GM21717 (cell line): ENCODE data around the gene AFG1L.
A peak's percentile ranks its signal among the peaks of the same experiment; 100 is the strongest.
"Not testable (repeated sequence)": the region's sequence is repeated elsewhere in the genome, so short reads cannot be mapped to it uniquely, and the experiment has no call there.

Source experiments
- ATAC-seq: cut with Tn5 transposase; IDR thresholded peaks from one replicate; pipeline ENCODE4 v1.9.1; 2021; ENCODE audit warnings: mild to moderate bottlenecking, moderate library complexity; ENCODE audit not compliant: unreplicated experiment

The AFG1L gene

GRCh38 chr6:108550256-108550655, 255.4 kb downstream of the AFG1L start:
- no peak for ATAC-seq

- no peak for ATAC-seq
Measured at GRCh38 chr6:108555399-108556052, 260.7 kb downstream of the AFG1L start.

GRCh38 chr6:108556250-108556649, 261.4 kb downstream of the AFG1L start:
- ATAC-seq, result no peak

GRCh38 chr6:108556866-108557493, 262.1 kb downstream of the AFG1L start:
- ATAC-seq, result no peak

GRCh38 chr6:108557494-108558371, 262.9 kb downstream of the AFG1L start:
- no peak for ATAC-seq

GRCh38 chr6:108558372-108559096, 263.7 kb downstream of the AFG1L start:
- peak; percentile 42 for ATAC-seq

- peak; percentile 35 for ATAC-seq
Measured at GRCh38 chr6:108559097-108559883, 264.4 kb downstream of the AFG1L start.

GRCh38 chr6:108559884-108560462, 265.1 kb downstream of the AFG1L start:
- peak; percentile 1 for ATAC-seq

- ATAC-seq, result peak; percentile 17
Measured at GRCh38 chr6:108560463-108561308, 265.8 kb downstream of the AFG1L start, which contains the start of gene FOXO3. Gene FOXO3, plus strand, starts transcription at chr6:108560917. Its CDS starts 292 bp downstream, at chr6:108561209.

- ATAC-seq, result not testable (repeated sequence)
Measured at GRCh38 chr6:108561309-108561647, 266.4 kb downstream of the AFG1L start.

- no peak for ATAC-seq
Measured at GRCh38 chr6:108561742-108562502, 267.1 kb downstream of the AFG1L start.

GRCh38 chr6:108562503-108562993, 267.7 kb downstream of the AFG1L start:
- ATAC-seq, result no peak

- ATAC-seq, result no peak
Measured at GRCh38 chr6:108563292-108563691, 268.4 kb downstream of the AFG1L start.

GRCh38 chr6:108564178-108564577, 269.3 kb downstream of the AFG1L start:
- no peak for ATAC-seq

GRCh38 chr6:108565091-108565766, 270.4 kb downstream of the AFG1L start:
- ATAC-seq, result peak; percentile 54

GRCh38 chr6:108565893-108566292, 271.0 kb downstream of the AFG1L start:
- peak; percentile 37 for ATAC-seq

- ATAC-seq, result no peak
Measured at GRCh38 chr6:108566406-108566805, 271.6 kb downstream of the AFG1L start.
